ENCODE data around the gene CDH13. TPM values are rescaled to one million over a fixed set of nuclear protein-coding genes. Genes with fewer than 3 reads are reported as not detected.

Gene CDH13
- total RNA-seq, 4 donors from 2014 or later = 6.4 to 19.7 (median 11.7) TPM

GRCh38 chr16:82643136-82643535 is 16.4 kb downstream of the CDH13 start:
- TF ChIP-seq CTCF (IDR thresholded peaks at IDR 0.05; ENCODE audit: low read depth) = no peak

DNA sequence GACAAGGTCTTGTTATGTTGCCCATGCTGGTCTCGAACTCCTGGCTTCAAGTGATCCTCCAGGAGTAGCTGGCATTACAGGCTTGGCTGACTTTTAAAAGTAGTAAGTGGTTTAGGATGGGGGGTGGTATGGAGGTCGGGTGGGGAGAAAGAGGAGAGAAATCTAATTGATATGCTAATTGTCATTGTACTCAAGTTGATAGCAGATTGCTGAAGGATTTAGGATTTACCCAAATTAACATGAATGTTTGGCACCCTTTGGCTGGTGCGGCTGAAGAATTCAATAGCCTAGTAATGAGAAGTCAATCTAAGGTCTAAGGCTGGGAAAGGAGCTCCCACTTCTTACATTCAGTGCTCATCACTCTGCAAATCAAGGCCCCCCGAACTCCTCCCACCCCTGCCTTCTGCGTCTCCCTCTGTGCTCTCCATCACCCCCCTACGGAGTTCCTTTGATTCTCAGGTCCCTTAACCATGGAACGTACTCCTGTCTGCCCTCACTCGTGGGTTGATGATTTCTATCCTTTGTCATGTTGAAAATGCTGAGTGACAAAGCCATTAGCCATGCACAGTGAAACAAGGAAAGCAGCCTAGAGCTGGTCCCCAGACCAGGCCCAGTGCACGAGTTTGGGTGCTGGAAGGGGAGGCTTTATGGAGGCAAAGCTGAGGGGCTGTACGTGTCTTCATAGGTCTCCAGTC is 17.3 kb downstream of the CDH13 start:
- no peak for TF ChIP-seq CTCF (IDR thresholded peaks at IDR 0.05; ENCODE audit: low read depth)

GRCh38 chr16:82646504-82646903 is 19.7 kb downstream of the CDH13 start:
- TF ChIP-seq CTCF (IDR thresholded peaks at IDR 0.05; ENCODE audit: low read depth) = no peak

DNA sequence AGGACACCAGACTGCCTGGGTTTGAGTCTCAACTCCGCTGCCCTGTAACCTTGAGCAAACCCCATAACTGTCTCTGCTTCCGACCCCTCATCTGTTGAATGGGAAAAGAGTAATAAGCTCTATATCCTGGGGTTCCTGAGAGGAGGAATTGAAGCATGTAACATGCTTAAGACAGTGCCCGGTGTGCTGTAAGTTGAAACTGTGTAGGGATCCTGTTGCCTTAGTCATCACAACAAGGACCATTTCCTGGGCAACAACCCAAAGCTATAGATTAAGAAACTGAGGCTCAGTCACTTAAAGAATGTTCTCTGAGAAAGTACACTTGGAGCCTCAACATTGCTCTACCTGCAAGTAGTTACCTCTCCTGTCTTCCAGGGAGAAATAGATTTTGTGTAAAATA is 23.0 kb downstream of the CDH13 start:
- TF ChIP-seq CTCF (IDR thresholded peaks at IDR 0.05; ENCODE audit: low read depth) = no peak

DNA sequence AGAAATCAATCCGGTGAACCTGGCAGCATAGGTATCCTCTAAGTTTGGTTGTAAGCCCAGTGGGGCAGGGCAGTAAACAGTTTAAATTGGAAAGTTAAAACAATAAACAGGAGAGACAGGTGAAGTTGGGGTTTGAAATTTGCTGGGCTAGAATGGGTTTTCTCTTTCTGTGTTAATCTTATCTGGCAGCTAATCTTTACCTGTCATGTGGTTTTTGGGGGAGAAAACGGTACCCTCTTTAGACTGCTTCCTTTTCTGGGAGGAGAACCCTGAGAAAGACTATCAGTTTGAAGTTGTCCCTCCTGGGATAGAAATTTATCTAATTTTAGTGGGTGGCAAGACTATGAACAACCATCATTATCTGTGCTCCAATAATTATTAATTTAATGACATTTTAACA is 24.0 kb downstream of the CDH13 start:
- TF ChIP-seq CTCF (IDR thresholded peaks at IDR 0.05; ENCODE audit: low read depth) = no peak

- TF ChIP-seq CTCF (IDR thresholded peaks at IDR 0.05; ENCODE audit: low read depth) = no peak
These were observed 25.3 kb downstream of the CDH13 start for GRCh38 chr16:82651921-82652601.

DNA sequence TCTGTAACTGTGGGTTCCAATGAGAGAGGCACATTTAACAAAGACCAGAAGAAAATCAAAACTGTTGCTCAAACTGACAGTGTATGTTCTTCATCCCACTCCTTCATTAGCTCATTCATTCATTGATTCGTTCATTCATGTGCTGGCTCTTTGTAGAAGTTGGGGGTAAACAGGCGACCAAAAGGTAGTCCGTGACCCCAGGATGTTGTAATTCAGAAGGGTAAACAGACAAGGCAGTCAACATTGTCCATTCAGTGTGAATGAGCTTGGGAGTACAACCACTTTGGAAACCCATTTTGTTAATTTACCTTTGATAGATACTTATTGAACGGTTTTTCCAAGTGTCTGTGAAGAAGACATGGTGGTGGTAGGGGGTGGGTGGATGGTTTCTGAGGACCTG is 26.1 kb downstream of the CDH13 start:
- TF ChIP-seq CTCF (IDR thresholded peaks at IDR 0.05; ENCODE audit: low read depth) = no peak
